Measurements from ENCODE around the gene GPR156. TPM values are rescaled to one million over a fixed set of nuclear protein-coding genes. Genes with fewer than 3 reads are reported as not detected.

Gene GPR156
- total and polyA plus RNA-seq, 2 donors (not counting 3 experiments of a cell fraction or from before 2014, with no cell fraction given) = 0.14 to 0.27 TPM

DNA sequence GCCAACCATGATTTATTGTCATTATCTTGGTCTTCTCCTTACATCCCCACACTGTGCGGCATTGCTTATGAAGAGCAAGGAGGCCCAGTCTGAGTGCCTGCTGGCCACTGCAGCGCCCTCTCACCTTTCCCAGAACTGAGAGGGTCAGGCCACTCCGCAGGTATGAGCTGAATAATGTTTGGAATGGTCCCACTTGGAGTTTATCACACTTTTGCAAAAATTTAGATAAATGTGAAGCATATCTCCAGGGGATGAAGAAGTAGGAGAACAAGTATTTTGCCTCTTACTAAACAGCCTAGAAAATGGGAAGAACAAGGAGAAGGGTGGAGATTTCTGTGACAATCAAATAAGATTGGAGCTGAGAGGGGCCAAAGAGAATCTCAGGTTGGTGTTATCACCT lies 116.4 kb downstream of the GPR156 start:
- BruUV-seq (replicated peaks) = no TSS peak
- no peak overlapping the region for H3K4me3 ChIP-seq (replicated peaks in 1 of 3; ENCODE audit: insufficient read depth in 1 of 3, low read depth in 1 of 3, low read length in 3 of 3)
- no peaks in the 10 kb centered on the region for H3K9me1 ChIP-seq (replicated peaks; ENCODE audit: control insufficient read depth, extremely low read depth, insufficient read depth, low read length)
- POLR2A ChIA-PET = interaction anchor here (1.0 kb wide), 1 partner anchor 73 kb away, joined by 5 read pairs; no protein-coding TSS in a partner anchor
- CTCF ChIA-PET = no interaction called here
- H2AFZ ChIP-seq (ENCODE audit: low read depth, low read length) = no peak overlapping the region
- no peaks in the 10 kb centered on the region for H3K4me1 ChIP-seq (ENCODE audit: control insufficient read depth, extremely low read depth, insufficient read depth, low read length)
- no peak overlapping the region for H3K9ac ChIP-seq (replicated peaks; ENCODE audit: extremely low read depth, insufficient read depth, low read length)
- DNase-seq (ENCODE audit: low read depth, low spot score) = no peak
- TF ChIP-seq EZH2 (IDR thresholded peaks at IDR 0.05; ENCODE audit: borderline replicate concordance, low read depth, low read length, severe bottlenecking) = no peak
- TF ChIP-seq JUN (IDR thresholded peaks at IDR 0.05; ENCODE audit: borderline replicate concordance, insufficient read depth, insufficient read length, low read depth) = no peak
- no peak for TF ChIP-seq MYC (IDR thresholded peaks at IDR 0.05; ENCODE audit: low read depth, low read length)
- TF ChIP-seq, protein P1, sequence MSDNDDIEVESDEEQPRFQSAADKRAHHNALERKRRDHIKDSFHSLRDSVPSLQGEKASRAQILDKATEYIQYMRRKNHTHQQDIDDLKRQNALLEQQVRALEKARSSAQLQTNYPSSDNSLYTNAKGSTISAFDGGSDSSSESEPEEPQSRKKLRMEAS (IDR thresholded peaks at IDR 0.05; ENCODE audit: insufficient read depth, insufficient read length) = no peak
- TF ChIP-seq POLR2A (IDR thresholded peaks at IDR 0.05; ENCODE audit: low read depth, low read length) = no peak
- H4K20me1 ChIP-seq (replicated peaks; ENCODE audit: control insufficient read depth, extremely low read depth, insufficient read depth, low read length) = no peaks in the 10 kb centered on the region
- H3K27me3 ChIP-seq (ENCODE audit: control insufficient read depth in 2 of 2, insufficient read depth in 2 of 2, low read length in 2 of 2) = peaks cover 0 to 2% of the 10 kb centered on the region in 2 experiments
- H3K79me2 ChIP-seq (ENCODE audit: control insufficient read depth, insufficient read depth, low read length) = no peaks in the 10 kb centered on the region
- dilution Hi-C loops (cut with MboI; ENCODE audit: extremely low pct_ligation_motif_present, low sequenced_read_pairs) (no loop called here), intact Hi-C loops (cut with micrococcal nuclease) (no loop called here)
- H3K9me3 ChIP-seq (replicated peaks; ENCODE audit: control insufficient read depth, insufficient read depth, low read length) = no peaks in the 10 kb centered on the region
- no peak for FAIRE-seq
- H3K36me3 ChIP-seq (ENCODE audit: control insufficient read depth in 2 of 2, extremely low read depth in 1 of 2, insufficient read depth in 2 of 2, low read length in 2 of 2) = no peaks in the 10 kb centered on the region
- no peak overlapping the region for H3K4me2 ChIP-seq (ENCODE audit: insufficient read depth, low read length)
- no peak overlapping the region for H3K27ac ChIP-seq (ENCODE audit: insufficient read depth, low read depth, low read length)

DNA sequence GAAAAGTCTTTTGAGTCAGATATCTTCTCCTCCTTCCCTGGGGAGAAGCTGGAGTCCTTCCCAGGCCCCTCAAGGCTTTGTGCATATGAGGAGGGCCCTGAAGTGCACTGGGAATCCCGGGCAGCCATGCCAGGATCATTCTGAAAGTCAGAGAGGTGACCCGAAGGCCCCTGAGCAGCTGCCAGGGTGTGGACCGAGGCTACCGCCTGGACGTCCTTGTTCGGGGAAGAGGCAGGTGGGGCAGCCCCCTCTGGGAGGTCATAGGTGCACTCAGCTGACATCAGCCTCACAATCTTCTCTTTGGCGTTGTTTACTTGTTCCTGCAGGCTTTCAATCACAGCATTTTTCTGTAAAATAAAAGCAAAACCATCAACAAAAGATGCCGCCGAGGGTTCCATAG lies 117.0 kb downstream of the GPR156 start:
- no peak for DNase-seq (ENCODE audit: low read depth, low spot score)
- Histone ChIP-seq H3K4me2 (ENCODE audit: insufficient read depth, low read length) (no peak overlapping the region), H3K9ac (replicated peaks; ENCODE audit: extremely low read depth, insufficient read depth, low read length) (no peak overlapping the region), H3K9me3 (replicated peaks; ENCODE audit: control insufficient read depth, insufficient read depth, low read length) (no peaks in the 10 kb centered on the region), H3K9me1 (replicated peaks; ENCODE audit: control insufficient read depth, extremely low read depth, insufficient read depth, low read length) (no peaks in the 10 kb centered on the region), H3K4me1 (ENCODE audit: control insufficient read depth, extremely low read depth, insufficient read depth, low read length) (no peaks in the 10 kb centered on the region), H3K79me2 (ENCODE audit: control insufficient read depth, insufficient read depth, low read length) (no peaks in the 10 kb centered on the region), H3K4me3 (replicated peaks in 1 of 3; ENCODE audit: insufficient read depth in 1 of 3, low read depth in 1 of 3, low read length in 3 of 3) (no peak overlapping the region), H2AFZ (ENCODE audit: low read depth, low read length) (no peak overlapping the region), H4K20me1 (replicated peaks; ENCODE audit: control insufficient read depth, extremely low read depth, insufficient read depth, low read length) (no peaks in the 10 kb centered on the region), H3K36me3 (ENCODE audit: control insufficient read depth in 2 of 2, extremely low read depth in 1 of 2, insufficient read depth in 2 of 2, low read length in 2 of 2) (no peaks in the 10 kb centered on the region), H3K27ac (ENCODE audit: insufficient read depth, low read depth, low read length) (no peak overlapping the region), H3K27me3 (ENCODE audit: control insufficient read depth in 2 of 2, insufficient read depth in 2 of 2, low read length in 2 of 2) (peaks cover 0 to 2% of the 10 kb centered on the region in 2 experiments)
- CTCF ChIA-PET = no interaction called here
- POLR2A ChIA-PET = no interaction called here
- TF ChIP-seq POLR2A (IDR thresholded peaks at IDR 0.05; ENCODE audit: low read depth, low read length) (no peak), GATA2 (IDR thresholded peaks at IDR 0.05; ENCODE audit: insufficient read depth, insufficient read length, low read depth, low read length) (no peak), FOS (IDR thresholded peaks at IDR 0.05; ENCODE audit: borderline replicate concordance, insufficient read depth, low read length) (no peak), EZH2 (IDR thresholded peaks at IDR 0.05; ENCODE audit: borderline replicate concordance, low read depth, low read length, severe bottlenecking) (no peak), JUN (IDR thresholded peaks at IDR 0.05; ENCODE audit: borderline replicate concordance, insufficient read depth, insufficient read length, low read depth) (no peak), MYC (IDR thresholded peaks at IDR 0.05; ENCODE audit: low read depth, low read length) (no peak), POLR2AphosphoS5 (IDR thresholded peaks at IDR 0.05; ENCODE audit: insufficient read depth, low read depth, low read length) (no peak)
- TF ChIP-seq, protein P2, sequence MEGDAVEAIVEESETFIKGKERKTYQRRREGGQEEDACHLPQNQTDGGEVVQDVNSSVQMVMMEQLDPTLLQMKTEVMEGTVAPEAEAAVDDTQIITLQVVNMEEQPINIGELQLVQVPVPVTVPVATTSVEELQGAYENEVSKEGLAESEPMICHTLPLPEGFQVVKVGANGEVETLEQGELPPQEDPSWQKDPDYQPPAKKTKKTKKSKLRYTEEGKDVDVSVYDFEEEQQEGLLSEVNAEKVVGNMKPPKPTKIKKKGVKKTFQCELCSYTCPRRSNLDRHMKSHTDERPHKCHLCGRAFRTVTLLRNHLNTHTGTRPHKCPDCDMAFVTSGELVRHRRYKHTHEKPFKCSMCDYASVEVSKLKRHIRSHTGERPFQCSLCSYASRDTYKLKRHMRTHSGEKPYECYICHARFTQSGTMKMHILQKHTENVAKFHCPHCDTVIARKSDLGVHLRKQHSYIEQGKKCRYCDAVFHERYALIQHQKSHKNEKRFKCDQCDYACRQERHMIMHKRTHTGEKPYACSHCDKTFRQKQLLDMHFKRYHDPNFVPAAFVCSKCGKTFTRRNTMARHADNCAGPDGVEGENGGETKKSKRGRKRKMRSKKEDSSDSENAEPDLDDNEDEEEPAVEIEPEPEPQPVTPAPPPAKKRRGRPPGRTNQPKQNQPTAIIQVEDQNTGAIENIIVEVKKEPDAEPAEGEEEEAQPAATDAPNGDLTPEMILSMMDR (IDR thresholded peaks at IDR 0.05; ENCODE audit: extremely low read depth in 1 of 2, insufficient read depth in 1 of 2, low read depth in 1 of 2, low read length in 2 of 2) = no peak
- TF ChIP-seq, protein P1 (IDR thresholded peaks at IDR 0.05; ENCODE audit: insufficient read depth, insufficient read length) = no peak
- FAIRE-seq = no peak
- intact Hi-C loops (cut with micrococcal nuclease) = no loop called here
- no TSS peak for BruUV-seq (replicated peaks)
- dilution Hi-C loops (cut with MboI; ENCODE audit: extremely low pct_ligation_motif_present, low sequenced_read_pairs) = no loop called here

Measured in endothelial cell of umbilical vein (primary cell).